T-helper 2 cell treated with Interferon-gamma antibody and Interleukin-4, amounts not matched to agents 5 μg/mL and 100 μg/mL, for 36 hours (primary cell): Measurements from ENCODE around the gene CSNK1A1L.

Experiments used
- DNase-seq: peaks from one replicate; pipeline ENCODE4 v3.0.0; 2021; ENCODE audit warnings: low spot score
- H3K27ac Mint-ChIP-seq: one replicate; pipeline ENCODE4 v1.8.0; 2021; ENCODE audit warnings: mild to moderate bottlenecking, mixed read lengths
- H3K27me3 Mint-ChIP-seq: one replicate; pipeline ENCODE4 v1.8.0; 2021; ENCODE audit warnings: low read depth, mixed read lengths
- H3K36me3 Mint-ChIP-seq: one replicate; pipeline ENCODE4 v1.8.0; 2021; ENCODE audit warnings: low read depth, mixed read lengths
- H3K4me1 Mint-ChIP-seq: one replicate; pipeline ENCODE4 v1.8.0; 2021; ENCODE audit warnings: low read depth, mixed read lengths
- H3K4me3 Mint-ChIP-seq: one replicate; pipeline ENCODE4 v1.8.0; 2022; ENCODE audit warnings: mild to moderate bottlenecking, moderate library complexity, mixed read lengths
- H3K9me3 Mint-ChIP-seq: one replicate; pipeline ENCODE4 v1.8.0; 2021; ENCODE audit warnings: mixed read lengths

Gene CSNK1A1L

GRCh38 chr13:37094099-37094498 lies 11.4 kb downstream of the CSNK1A1L start:
- Mint-ChIP-seq H3K4me1 (no peaks in the 10 kb centered on the region), H3K4me3 (no peak overlapping the region), H3K9me3 (no peaks in the 10 kb centered on the region), H3K27ac (no peak overlapping the region), H3K36me3 (no peaks in the 10 kb centered on the region), H3K27me3 (peaks cover 3% of the 10 kb centered on the region)
- DNase-seq = no peak

DNA sequence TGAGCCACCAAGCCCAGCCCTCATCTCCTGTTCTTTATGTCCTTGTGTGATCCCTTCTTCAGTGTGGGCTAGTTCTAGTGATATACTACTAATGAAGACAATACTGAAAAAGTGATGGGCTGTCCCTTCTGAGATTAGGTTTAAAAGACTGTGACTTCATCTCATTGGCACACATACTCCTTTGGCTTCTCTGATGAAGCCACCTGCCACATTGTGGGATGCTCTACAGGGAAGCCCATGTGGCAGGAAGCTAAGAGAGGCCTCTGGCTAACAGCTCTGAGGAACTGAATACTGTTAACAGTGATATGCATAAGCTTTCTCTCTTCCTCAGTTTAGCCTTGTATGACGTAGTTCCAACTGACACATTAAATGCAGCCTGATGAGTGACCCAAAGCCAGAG lies 13.6 kb downstream of the CSNK1A1L start:
- H3K4me3 Mint-ChIP-seq = no peak overlapping the region
- H3K4me1 Mint-ChIP-seq = no peaks in the 10 kb centered on the region
- no peaks in the 10 kb centered on the region for H3K36me3 Mint-ChIP-seq
- H3K9me3 Mint-ChIP-seq = no peaks in the 10 kb centered on the region
- H3K27ac Mint-ChIP-seq = no peak overlapping the region
- DNase-seq = no peak
- peaks cover 3% of the 10 kb centered on the region for H3K27me3 Mint-ChIP-seq

GRCh38 chr13:37090912-37091311 lies 14.6 kb downstream of the CSNK1A1L start:
- Mint-ChIP-seq H3K4me3 (no peak overlapping the region), H3K27me3 (peaks cover 3% of the 10 kb centered on the region), H3K9me3 (no peaks in the 10 kb centered on the region), H3K36me3 (no peaks in the 10 kb centered on the region), H3K27ac (no peak overlapping the region), H3K4me1 (no peaks in the 10 kb centered on the region)
- DNase-seq = no peak

DNA sequence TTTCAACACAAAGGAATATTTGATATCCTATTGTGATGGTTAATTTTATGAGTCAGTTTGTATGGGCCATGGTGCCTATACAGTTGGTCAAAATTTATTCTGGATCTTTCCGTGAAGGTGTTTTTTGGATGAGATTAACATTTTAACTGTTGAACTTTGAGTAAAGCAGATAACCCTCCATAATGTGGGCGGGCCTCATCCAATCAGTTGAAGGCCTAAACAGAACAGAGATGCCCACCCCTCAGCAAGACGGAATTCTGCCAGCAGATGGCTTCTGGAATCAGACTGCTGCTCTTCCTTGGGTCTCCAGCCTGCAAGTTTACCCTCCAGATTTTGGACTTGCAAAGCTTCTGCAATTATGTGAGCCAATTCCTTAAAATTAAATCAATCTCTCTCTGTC lies 16.0 kb downstream of the CSNK1A1L start:
- H3K27ac Mint-ChIP-seq = no peak overlapping the region

DNA sequence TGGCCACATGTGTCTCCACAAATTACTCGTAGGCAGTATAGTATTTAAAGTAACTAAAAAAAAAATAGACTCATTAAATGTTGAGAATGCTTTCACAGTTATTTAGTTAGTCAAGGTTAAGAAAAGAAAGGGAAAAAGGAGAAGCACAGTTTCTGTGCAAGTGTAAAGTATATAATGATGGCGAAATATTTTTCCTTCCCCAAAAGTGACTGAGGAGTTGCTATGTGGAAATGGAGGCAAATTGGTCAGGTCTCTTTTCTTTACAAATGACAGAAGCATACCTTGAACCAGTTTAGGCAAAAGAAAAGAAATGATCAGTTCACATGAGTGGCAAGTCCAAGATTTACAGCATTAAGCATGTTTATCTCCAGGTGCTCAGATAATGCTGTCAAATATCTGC lies 18.0 kb downstream of the CSNK1A1L start:
- no peak overlapping the region for H3K4me3 Mint-ChIP-seq
- no peaks in the 10 kb centered on the region for H3K36me3 Mint-ChIP-seq
- no peaks in the 10 kb centered on the region for H3K27me3 Mint-ChIP-seq
- no peak overlapping the region for H3K27ac Mint-ChIP-seq
- no peaks in the 10 kb centered on the region for H3K9me3 Mint-ChIP-seq
- H3K4me1 Mint-ChIP-seq = no peaks in the 10 kb centered on the region
- DNase-seq = no peak

More for the DNA sequence above, 16.0 kb downstream of the CSNK1A1L start:
- Mint-ChIP-seq H3K36me3 (no peaks in the 10 kb centered on the region), H3K9me3 (no peaks in the 10 kb centered on the region), H3K4me3 (no peak overlapping the region), H3K4me1 (no peaks in the 10 kb centered on the region), H3K27me3 (peaks cover 3% of the 10 kb centered on the region)
- DNase-seq = no peak

GRCh38 chr13:37085606-37086005 lies 19.9 kb downstream of the CSNK1A1L start:
- Mint-ChIP-seq H3K4me3 (no peak overlapping the region), H3K36me3 (no peaks in the 10 kb centered on the region), H3K9me3 (no peaks in the 10 kb centered on the region), H3K4me1 (no peaks in the 10 kb centered on the region), H3K27ac (no peak overlapping the region), H3K27me3 (peaks cover 7% of the 10 kb centered on the region)
- no peak for DNase-seq

DNA sequence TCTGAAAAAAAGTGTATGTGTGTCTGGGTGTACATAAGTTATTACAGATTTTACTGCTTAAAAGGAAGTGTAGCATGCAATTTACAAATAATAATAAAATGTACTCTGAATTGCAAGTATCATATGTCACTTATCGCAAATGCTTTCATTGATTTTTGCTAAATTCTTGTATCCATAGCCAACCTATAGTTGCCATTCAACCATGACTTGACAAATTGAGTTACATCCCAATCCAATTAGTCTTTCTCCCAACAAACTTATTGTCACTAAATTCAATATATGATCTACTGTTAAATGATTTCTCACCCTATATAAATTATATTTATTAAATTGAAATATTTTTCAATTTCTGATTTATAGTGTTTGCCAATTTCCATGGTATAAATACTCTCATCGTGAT lies 28.6 kb downstream of the CSNK1A1L start:
- Mint-ChIP-seq H3K36me3 (no peaks in the 10 kb centered on the region), H3K4me3 (no peak overlapping the region), H3K4me1 (no peaks in the 10 kb centered on the region), H3K9me3 (no peaks in the 10 kb centered on the region), H3K27me3 (peaks cover 10% of the 10 kb centered on the region), H3K27ac (no peak overlapping the region)
- no peak for DNase-seq

- Mint-ChIP-seq H3K4me3 (no peak overlapping the region), H3K27me3 (peaks cover 3% of the 10 kb centered on the region), H3K36me3 (no peaks in the 10 kb centered on the region), H3K4me1 (no peaks in the 10 kb centered on the region), H3K9me3 (no peaks in the 10 kb centered on the region), H3K27ac (no peak overlapping the region)
- no peak for DNase-seq
Measured at GRCh38 chr13:37075164-37075563, 30.3 kb downstream of the CSNK1A1L start.

DNA sequence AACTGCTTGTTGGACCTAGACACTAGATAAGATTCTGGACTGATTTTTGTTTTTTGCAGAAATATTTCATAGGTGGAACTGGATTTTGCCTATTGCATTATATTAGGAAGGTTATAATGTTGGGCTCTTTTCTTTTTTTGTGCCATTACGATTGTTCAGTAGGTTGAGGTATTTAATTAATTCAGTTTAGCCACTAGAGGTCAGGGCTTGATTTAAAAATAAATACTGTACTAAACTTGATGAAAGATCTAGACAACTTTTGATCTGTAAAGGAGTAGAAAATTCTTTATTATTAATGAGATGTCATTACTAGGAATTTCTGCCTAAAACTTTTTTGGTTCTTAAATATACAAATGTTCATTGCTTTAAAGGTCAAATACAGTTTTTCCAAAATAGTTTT lies 30.8 kb downstream of the CSNK1A1L start:
- Mint-ChIP-seq H3K4me3 (no peak overlapping the region), H3K27ac (no peak overlapping the region), H3K4me1 (no peaks in the 10 kb centered on the region), H3K27me3 (peaks cover 3% of the 10 kb centered on the region), H3K36me3 (no peaks in the 10 kb centered on the region), H3K9me3 (no peaks in the 10 kb centered on the region)
- no peak for DNase-seq

DNA sequence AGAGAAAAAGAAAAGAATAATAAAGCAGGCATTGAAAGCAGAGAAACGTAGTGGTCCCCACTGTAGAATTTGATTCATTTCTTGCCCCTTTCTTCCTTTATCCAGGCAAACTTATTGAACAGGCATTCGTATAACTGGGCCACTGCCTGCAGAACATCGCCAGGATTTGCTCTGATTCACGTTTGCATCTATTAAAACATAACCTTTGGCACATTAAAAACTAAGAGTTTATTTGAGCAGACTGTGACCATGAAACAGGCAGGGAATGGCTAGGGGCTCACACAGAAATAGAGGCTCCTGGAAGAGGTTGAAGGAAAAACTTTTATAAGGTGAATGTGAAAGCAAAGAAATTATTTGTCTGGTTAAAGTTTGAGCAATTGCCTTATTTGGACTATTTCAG lies 33.4 kb downstream of the CSNK1A1L start:
- no peaks in the 10 kb centered on the region for H3K36me3 Mint-ChIP-seq
- H3K4me1 Mint-ChIP-seq = no peaks in the 10 kb centered on the region
- no peak for DNase-seq
- H3K9me3 Mint-ChIP-seq = no peaks in the 10 kb centered on the region
- H3K27me3 Mint-ChIP-seq = peaks cover 3% of the 10 kb centered on the region
- no peak overlapping the region for H3K4me3 Mint-ChIP-seq
- no peak overlapping the region for H3K27ac Mint-ChIP-seq

DNA sequence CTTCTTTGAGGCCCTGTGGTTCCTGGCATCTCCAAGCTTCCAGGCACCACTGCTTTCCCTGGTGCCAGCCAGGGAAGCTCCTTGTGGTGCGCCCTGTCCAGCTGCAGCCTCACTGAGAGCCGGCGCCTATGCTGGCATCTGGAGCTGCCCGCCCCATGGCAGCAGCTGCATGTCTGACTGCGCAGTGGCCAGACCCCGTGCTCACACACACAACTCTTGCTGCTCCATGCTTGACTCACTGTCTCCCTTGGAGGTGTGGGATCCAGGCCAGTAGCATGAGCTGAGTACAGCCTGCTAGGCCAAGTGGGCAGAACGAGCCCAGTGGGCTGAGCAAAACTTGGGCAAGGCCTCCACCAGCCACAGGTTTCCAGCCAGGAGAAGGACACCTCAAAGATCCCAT lies 34.5 kb downstream of the CSNK1A1L start:
- H3K27ac Mint-ChIP-seq = no peak overlapping the region
- no peaks in the 10 kb centered on the region for H3K36me3 Mint-ChIP-seq
- no peak overlapping the region for H3K4me3 Mint-ChIP-seq
- H3K4me1 Mint-ChIP-seq = no peaks in the 10 kb centered on the region
- no peak for DNase-seq
- H3K27me3 Mint-ChIP-seq = peaks cover 3% of the 10 kb centered on the region
- no peaks in the 10 kb centered on the region for H3K9me3 Mint-ChIP-seq

DNA sequence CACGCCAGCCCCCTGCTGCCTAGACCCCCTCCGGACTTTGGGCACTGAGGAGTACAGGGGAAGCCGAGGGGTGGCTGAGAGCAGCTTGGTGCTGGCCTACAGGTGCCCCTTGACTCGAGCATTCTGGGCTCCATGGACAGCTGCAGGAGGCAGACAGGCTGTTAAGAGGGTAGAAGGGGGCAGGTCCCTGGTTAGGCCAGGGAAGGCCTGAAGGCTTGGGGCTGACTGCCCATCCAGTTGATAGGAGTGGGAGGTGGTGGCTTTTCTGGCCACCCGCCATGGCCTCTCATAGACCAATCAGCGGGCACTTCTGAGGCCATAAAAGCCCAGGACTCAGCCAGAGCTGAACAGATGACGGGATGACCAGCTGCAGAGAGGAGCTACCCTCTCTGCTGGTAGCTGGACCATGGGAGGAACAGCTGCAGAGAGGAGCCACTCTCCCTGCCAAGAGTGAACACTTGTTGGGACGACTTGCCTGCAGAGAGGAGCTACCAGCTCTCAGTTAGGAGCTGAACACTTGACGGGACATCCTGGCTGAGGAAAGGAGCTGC lies 35.2 kb downstream of the CSNK1A1L start:
- Mint-ChIP-seq H3K9me3 (no peaks in the 10 kb centered on the region), H3K4me1 (no peaks in the 10 kb centered on the region), H3K4me3 (no peak overlapping the region), H3K36me3 (no peaks in the 10 kb centered on the region), H3K27ac (no peak overlapping the region), H3K27me3 (peaks cover 3% of the 10 kb centered on the region)
- DNase-seq = no peak

GRCh38 chr13:37069597-37070103 lies 35.8 kb downstream of the CSNK1A1L start:
- Mint-ChIP-seq H3K27ac (no peak overlapping the region), H3K36me3 (no peaks in the 10 kb centered on the region), H3K4me3 (no peak overlapping the region), H3K4me1 (no peaks in the 10 kb centered on the region), H3K9me3 (no peaks in the 10 kb centered on the region), H3K27me3 (peaks cover 3% of the 10 kb centered on the region)
- DNase-seq = no peak

DNA sequence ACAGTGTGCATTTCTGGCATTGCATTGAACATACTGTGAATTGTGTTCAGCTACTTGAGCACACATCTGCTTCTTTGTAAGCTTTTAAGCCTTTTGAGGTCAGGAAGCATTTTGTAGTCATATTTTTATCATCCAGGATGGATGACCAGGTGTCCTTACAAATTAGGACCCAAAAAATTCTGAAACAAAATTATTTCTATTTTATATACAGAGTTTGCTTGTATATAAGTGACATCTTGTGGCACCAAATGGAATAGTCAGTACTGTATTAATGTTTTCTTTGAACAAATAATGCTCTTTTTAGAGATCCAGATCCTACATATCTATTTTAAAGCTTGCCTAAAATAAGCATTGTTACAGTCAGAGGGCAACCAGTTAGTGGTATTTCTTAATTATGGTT lies 36.5 kb downstream of the CSNK1A1L start:
- H3K9me3 Mint-ChIP-seq = no peaks in the 10 kb centered on the region
- no peaks in the 10 kb centered on the region for H3K36me3 Mint-ChIP-seq
- H3K27me3 Mint-ChIP-seq = peaks cover 7% of the 10 kb centered on the region
- H3K27ac Mint-ChIP-seq = no peak overlapping the region
- no peak overlapping the region for H3K4me3 Mint-ChIP-seq
- no peaks in the 10 kb centered on the region for H3K4me1 Mint-ChIP-seq
- DNase-seq = no peak

DNA sequence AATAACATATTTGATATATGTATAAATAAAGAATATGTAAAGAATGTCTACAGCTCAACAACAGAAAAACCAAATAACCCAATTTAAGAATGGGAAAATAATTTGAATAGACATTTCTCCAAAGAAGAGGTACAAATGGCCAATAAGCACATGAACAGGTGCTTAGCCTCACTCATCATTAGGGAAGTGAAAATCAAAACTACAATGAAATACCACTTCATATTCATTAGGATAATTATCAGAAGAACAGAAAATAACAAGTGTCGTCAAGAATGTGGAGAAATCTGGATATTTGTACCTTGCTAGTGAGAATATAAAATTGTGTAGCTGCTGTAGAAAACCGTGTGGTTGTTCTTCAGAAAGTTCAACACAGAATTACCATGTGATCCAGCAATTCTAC lies 37.6 kb downstream of the CSNK1A1L start:
- H3K4me3 Mint-ChIP-seq = no peak overlapping the region
- no peak for DNase-seq
- no peak overlapping the region for H3K27ac Mint-ChIP-seq
- H3K27me3 Mint-ChIP-seq = peaks cover 6% of the 10 kb centered on the region
- H3K9me3 Mint-ChIP-seq = no peaks in the 10 kb centered on the region
- no peaks in the 10 kb centered on the region for H3K36me3 Mint-ChIP-seq
- no peaks in the 10 kb centered on the region for H3K4me1 Mint-ChIP-seq
